Stimulated activated CD4-positive, alpha-beta T cell treated with anti-CD3 and anti-CD28 coated beads, Interleukin-1b, Interleukin-23, amount 100 ng/mL, for 24 hours (primary cell): ENCODE results near the gene ETNPPL.

ENCODE experiments used
- DNase-seq, 4 experiments: peaks; one replicate each; pipeline ENCODE4 v3.0.0-alpha.2; 2020; ENCODE audit warnings: low read depth in 4 of 4, low spot score in 1 of 4

The ETNPPL gene

DNA sequence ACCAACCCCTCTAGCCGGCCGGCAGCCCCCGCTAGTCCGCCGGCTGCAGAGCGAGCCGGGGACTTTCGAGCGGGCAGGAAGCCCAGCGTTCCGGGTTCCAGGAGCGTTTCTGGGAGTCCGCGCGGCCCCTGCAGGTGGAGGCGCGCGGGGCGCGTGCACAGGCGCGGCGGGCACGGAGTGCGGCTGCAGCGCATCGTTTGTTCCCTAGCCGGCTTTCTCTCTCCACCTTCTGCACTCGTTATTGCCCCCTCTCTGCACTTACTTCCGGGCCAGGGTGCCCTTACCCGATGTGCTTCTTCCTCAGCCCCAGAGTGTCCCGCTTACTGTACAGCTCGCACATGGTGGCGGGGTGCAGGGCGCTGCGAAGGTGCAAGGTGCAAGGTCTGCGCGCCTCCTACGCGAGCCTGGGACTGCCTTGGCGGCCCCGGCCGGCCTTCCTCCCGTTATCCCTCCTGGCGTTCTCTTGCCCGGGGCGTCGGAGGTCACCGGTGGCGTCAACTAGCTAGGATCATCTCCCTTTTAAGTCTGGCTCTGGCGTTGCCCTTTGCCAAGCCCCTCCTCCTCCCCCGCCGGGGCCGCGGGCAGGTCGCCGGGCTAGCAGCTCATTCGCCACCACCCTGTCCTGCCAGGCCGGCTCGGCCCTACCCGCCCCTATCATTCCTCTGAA, at the start of gene ETNPPL:
Gene ETNPPL, minus strand, starts transcription at position 495 of the 667 bp plus-strand sequence. Its CDS starts 155 bp downstream, at position 340.
- DNase-seq = peak in 2 of 4 experiments; percentile 3 to 18

DNA sequence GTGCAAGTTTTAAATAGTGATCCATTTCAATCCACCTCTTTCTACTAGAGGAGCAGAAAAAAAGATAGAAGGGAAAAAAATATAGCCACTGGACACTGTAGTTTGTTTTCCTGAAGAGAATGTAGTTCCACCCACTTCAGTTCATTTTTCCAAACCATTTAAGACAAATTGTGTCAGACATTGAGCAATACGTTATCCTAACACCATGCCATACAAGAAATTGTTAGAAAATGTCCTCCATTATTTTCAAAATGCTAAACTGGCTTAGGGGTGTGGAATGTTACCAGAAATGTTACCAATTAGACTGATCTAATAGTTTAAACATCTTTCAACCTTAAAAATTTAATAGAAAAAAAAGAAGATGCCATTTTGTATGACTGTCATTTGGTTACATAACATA, 48.6 kb upstream of the ETNPPL start:
- DNase-seq = no peak

DNA sequence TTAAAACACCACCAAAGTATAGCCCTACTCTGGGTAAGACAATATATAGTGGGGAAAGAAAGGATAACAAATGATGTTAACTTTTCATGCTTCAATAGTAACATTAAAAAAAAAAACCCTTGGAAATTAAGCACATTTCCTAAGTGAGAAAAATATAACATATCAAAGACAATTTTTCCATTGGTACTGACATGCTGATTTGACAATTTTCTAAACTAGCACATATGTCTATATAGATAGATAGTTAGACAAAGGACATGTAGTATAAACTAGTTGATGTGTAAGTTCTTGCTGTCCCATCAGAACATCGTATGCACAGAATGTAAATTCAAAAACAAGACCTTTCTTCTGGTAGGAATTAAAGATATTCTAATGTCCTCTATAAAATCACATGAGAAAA, 47.2 kb upstream of the ETNPPL start:
- DNase-seq = no peak

DNA sequence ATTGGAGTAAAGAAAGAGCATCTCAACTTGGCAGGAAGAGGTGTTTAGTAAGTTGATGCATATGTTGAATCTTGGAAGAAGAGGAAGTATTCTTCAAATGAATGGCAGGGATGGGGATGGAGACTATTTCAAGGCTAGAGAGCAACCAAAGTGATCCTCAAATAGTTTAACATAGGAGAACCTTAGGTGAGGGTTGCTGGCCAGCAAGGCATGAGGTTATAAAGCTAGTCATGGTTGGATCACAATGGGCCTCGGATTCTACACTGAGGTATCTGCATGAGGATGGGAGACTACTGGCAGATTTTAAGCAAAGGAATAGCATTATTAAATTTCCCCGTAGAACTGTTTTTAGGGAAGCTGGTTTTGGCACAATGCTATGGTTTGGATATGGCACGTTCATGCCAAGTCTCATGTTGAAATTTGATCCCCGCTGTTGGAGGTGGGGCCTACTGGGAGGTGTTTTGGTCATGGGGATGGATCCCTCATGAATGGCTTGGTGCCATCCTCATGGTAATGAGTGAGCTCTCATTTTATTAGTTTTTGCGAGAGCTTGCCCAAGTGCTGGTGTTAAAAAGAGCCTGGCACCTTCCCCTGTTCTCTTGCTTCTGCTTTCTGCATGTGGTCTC, 41.9 kb upstream of the ETNPPL start:
- DNase-seq = no peak

DNA sequence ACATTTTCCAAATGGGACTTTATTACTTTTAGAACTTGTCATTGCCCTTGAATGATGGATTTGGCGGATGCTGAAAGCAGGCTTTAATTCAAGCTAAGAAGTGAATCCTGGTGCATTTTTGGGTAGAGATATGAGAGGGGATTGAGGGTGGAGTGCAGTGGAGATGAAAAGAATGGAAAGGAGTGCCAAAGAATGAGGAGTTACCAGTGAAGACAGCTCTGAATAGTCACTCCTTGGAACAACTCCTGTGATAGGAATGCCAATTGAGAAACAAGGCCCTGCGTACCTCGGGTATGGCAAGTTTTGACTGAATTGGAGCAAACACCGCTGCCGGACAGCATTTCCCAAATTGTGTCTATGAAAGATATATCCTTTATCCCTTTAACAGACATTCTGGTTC, 36.5 kb upstream of the ETNPPL start:
- DNase-seq = no peak

DNA sequence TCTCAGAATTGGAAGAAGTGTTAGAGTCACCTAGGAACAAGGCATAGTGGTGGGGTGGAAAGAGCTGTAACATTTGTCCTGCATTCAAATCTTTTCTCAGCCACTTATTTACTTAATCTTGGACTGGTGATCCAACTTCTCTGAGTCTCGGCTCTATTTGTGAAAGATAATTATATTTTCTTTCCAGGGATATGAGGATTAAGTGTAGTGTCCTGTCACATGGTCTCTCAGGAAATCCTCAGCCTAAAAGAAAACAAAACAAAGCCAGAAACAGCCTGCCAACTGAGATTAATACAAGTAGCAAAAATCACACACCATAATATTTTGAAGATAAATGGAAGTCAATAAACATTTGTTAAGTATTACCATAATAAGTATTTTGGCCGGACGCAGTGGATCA, 33.3 kb upstream of the ETNPPL start:
- DNase-seq = no peak

DNA sequence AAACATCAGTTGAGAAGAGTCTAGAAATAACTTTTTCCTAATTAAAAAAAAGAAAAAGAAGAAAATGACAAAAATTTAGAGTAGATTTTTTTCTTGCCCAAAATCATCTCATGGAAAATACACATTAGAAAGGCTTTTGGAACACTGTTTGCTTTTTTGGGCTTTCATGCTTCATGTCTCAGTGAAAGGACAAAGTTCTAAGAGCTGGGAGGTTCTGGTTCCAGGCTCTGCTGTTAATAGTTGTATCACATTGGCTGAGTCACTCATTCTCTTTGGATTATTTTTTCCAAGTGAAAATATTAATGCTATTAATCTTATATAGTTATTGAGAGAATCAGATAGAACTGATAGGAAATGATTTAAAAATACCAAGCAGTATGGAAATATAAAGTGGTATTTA, 32.9 kb upstream of the ETNPPL start:
- no peak for DNase-seq

DNA sequence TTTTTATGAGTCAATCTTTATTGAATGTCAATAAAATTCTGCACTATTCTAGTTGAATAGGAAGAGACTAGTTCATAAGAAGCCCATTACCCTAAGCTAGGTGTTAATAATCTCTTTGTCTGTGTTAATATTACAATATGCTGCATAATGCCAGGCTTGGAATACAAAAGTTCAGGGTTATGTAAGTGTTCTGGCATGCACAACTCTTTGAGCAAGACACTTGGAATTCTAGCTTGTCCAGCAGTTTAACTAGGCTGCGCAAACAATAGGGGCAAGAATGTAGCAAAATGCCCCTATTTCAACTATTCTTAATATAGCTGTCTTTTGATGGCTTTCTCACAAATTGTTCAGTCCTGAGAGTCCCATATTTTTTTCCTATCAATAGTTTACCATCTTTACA, 31.3 kb upstream of the ETNPPL start:
- DNase-seq = no peak

DNA sequence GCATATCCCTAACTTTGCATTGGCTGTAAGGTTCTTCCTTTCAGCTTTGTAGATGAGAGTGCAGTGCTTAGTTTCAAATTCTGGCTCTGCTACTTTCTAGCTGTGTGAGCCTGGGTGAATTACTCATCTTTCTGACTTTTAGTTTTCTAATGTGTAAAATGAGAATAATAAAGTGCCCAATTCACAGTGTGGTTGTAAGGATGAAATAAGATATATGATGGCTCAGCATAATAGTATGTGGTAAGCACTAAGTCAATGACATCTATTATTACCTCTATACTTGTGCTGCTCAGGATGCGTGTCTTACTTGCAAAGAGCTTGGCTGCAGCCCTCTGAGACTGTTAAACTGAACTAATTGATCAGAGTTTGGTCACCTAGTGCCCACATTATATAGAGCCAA, 30.6 kb upstream of the ETNPPL start:
- no peak for DNase-seq

DNA sequence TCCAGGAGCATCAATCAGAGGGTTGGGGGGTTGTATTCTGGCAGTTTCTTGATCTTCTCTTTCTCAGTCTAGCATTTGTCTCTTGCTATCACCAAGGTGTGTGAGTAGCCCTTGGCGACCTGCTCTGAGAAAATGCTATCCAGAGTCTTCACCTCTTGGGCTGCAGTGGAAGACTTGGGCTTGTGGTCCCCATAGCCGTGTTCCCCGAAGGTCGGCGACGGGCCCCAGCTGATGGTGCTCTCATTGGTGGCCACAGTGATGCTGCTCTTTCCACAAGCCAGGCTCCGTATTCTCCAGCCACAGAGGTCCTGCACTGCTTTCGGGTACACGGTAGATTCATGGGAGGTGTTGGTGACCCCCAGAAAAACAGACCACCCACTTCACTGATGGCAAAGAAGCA, 25.9 kb upstream of the ETNPPL start:
- no peak for DNase-seq

DNA sequence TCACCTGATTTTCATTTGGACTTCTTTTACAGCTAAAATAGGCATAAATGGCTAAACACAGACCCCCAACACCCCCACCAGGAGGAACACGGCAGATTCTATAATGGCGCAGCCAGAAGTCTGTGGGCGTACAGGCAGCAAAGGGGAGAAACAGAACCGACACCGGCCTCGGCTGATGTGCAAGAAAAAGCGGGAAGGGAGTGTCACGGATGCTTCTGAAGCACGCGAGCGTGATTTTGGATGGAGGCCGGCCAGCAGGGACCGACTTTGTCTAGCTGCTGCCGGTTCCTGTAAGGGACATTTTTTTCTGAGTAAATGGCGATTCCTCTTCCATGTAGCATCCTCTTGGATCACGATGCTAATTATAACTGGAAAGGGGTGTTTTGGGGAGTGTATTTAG, 24.9 kb upstream of the ETNPPL start:
- no peak for DNase-seq

DNA sequence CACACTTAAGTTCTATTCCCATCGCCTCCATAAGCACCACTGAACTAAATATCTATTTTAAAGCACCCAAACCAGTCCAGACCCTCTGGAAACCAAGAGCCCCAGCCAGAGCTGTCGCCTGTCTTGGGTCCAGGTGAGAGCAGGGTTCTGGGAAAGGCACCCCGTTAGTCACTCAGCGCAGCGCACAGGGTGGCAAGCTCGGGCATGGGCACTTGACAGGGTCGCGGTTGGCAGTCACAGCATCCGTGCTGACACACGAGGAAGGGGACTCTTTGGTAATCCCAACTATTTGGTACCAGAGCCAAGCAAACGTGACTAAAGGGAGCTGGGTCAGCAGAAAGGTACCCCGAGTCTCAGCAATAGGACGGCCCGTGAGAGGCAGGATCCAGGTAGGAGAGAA, 24.3 kb upstream of the ETNPPL start:
- DNase-seq = no peak

DNA sequence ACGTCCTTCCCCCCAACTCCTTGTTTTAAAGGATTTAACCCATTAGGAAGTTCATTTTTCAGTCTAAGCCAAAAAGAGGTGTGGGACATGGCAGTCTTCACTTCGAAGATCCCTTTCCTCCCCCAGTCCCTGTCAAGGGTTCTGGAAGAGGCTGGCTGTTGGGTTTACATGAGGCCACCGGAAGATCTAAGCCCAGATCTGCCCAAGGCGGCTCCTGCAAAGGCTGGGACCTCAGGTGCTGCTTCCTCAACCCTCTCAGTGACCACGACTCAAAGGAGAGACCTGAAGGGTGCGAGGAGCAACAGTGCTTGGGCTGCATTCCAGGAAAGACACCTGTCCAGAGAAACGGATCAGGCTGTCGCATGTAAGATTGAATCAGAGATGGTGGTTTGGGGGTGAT, 23.5 kb upstream of the ETNPPL start:
- no peak for DNase-seq

DNA sequence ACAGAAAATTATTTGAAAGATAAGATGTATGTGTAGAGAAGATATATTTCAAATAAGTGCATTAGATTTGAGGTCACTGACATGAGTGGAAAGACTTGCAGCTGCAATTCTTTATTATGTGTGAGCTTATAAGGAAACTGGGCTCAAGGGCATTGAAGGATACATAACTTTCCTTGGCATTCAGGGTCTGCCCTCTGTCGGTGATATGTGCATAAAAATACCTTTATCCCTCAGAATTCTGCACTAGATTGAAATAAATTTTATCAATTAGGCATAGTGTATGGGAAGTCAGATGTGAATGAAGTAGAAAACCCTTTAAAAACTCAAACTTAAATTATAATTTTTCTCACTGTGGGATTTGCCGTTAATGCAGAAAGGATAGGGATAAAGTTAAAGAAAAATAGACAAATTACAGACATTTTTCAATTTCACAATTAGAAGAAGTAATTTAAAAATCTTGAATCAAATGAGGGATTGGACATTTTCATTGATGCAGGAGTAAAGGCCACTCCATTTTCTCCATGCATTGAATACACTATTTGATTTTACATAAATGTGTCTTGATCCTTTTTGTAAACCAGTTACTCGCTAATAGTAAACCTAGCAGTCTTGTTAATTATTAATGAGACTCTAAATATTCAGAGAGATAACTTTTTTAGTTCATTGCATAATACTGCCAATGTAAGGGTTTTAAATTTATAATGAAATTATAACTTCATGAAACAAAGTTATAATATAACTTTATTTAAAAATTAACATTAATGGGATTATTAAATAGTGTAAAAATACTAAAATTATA, 21.0 kb upstream of the ETNPPL start:
- DNase-seq = no peak

DNA sequence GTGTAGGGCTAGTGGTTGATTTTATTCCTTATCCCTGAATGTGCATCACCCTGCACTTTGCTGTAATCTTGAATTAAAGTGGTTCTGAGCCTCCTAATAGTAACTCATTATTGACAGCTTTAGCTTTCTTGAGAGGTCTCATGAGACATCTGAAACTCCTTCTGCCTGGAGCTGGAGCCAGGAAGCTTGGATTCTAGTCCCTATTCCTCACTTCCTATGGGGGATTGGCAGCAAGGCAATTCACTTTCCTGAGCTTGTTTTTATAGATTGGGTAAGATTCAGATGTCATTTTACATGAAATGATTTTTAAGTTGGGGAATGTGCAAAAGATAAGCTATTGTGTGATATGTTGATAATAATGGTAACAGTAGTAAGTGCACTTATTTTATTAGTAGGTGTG, 17.1 kb upstream of the ETNPPL start:
- DNase-seq = no peak

DNA sequence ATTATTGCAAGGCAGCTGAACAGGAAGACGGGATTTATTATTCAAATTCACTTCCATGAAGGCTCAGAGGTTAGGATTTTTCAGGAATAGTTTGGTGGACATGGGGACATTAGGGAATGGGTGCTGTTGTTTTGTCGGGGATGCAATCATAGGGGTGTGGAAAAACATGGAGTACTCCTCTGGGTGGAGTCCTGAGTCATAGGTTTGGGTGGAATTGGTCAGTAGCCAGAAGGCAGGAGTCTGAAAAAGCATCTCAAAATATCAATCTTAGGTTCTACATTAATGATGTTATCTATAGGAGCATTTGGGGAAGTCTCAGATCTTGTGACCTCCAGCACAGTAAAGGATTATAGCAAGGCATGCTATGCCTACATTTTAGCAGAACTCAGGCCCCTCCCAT, 14.5 kb upstream of the ETNPPL start:
- no peak for DNase-seq

DNA sequence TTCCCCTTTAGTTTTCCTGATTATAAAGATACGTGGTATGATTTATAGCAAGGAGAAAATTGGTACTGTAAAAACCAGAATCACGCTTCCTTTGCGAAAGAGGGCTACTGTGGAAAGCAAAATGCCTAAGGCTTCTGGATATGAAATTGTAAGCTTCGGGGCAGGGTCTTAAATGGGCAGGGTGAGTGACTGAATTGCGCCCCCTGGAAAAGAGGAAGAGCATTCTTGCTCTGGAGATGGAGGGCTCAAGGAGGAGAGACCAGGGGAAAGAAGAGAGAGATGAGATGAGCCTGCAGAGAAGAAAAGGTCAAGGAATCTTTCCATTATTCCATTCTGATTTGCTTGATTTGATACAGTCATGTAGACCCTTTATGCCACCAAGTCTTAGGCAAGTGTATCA, 13.1 kb upstream of the ETNPPL start:
- no peak for DNase-seq

DNA sequence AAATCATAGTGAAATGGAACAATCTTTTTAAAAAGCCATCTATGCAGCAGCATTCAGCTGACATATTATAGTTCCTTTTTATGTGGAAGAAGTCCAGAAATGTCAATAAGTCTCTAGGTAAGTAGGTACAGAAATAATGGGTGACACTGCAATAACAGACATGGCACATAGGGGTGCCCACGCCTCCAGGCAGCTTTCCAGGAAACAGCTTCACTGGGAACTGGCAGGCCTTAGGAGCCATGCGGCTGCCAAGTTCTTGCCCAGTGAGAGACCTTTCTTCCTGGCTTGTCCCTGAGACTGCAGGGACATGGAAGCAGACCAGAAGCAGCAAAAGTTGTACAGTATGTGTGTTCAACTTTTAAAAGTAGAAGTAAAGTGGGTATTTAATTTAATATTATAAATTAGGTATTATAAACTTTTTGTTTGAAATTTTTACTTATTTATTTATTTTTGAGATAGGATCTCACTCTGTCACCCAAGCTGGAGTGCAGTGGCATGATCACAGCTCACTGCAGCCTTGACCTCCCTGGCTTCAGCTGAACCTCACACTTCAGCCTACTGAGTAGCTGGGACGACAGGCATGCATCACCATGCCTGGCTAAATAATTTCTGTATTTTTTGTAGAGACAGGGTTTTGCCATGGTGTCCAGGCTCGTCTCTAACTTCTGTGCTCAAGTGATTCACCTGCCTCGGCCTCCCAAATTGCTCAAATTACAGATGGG, 12.1 kb upstream of the ETNPPL start:
- DNase-seq = no peak

DNA sequence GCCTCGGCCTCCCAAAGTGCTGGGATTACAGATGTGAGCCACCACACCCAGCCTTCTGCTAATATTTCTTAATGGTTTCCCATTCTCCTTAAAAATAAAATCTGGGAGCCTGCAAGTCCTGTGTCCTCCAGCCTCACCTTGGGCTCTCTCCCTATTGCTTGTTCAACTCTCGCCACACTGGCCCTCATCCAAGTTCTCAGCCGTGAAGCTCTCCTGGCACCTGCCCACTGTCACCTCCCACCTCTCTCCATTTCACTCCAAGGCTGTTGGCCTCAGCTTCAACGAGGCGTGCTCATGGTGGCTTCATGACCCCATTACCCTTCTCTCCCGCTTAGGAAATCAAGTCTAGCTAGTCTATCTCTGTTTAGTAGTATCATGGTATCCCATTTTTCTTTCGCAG, 9.5 kb upstream of the ETNPPL start:
- DNase-seq = no peak

DNA sequence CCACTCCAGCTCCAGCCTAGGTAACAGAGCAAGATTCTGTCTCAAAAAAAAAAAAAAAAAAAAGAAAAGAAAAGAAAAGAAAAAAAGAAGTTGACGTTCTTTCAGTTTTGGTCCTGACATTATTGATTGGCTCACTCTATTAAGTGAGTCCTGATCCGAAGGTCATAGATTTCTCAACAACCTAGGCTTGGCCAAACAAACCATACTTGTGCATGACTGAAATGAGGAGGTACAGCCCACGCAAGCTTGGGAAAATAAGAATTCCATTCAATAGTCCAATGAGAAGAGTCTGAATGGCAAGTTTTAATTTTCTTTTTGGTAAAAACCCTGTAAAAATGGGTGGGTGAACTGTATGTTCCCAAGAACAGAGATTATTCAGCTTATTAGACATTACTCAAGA, 3.2 kb upstream of the ETNPPL start:
- DNase-seq = no peak

DNA sequence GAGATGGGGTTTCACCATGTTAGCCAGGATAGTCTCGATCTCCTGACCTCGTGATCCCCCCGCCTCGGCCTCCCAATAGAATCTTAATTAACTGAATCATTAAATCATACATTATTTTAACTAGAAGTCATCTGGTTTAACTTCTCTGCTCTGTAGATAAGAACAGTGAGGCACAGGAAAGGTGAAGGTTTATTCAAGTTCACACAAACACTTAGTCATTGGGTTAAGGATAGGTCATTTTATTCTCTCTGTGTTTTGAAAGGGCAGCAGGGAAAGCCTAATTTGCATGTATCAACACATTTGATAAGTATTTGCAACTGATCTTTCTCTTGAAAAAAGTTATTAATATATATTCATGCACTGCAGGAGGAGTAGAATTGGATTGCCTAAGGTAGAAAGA, 1.1 kb upstream of the ETNPPL start:
- DNase-seq = no peak

DNA sequence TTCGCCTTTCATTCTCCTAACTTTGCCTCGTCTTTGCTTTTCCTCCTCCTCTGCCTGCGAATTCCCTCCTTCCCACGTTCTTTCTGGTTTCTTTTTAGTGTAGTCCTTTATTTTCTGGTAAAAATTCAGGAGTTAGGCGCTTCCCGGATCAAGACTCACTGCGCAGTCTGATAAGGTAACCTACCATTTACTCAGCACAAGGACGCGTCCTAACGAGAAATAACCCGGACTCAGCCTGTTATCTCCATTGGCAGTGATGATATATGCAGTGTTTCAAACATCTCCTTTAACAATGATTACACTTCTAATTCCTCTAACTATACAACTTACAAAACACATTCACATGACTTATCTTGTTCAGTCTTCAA, 357 bp upstream of the ETNPPL start:
- DNase-seq = no peak
